ENCODE results near the gene HK1.

HK1 gene

GRCh38 chr10:69358148-69358795, 80.0 kb downstream of the HK1 start:
- H3K4me1 ChIP-seq (ENCODE audit: insufficient read depth, low read length) = no peaks in the 10 kb centered on the region
- no peak overlapping the region for H3K4me3 ChIP-seq (ENCODE audit: low read depth in 1 of 2, low read length in 2 of 2)
- peaks cover 27% of the 10 kb centered on the region for H3K36me3 ChIP-seq (ENCODE audit: insufficient read depth, low read length)
- H2AFZ ChIP-seq (ENCODE audit: low read depth, low read length) = no peak overlapping the region
- no peak for DNase-seq
- no peaks in the 10 kb centered on the region for H3K9me3 ChIP-seq (ENCODE audit: insufficient read depth, low read length, severe bottlenecking)
- no peak overlapping the region for H3K9ac ChIP-seq (ENCODE audit: low read depth, low read length)
- peaks cover 23% of the 10 kb centered on the region for H4K20me1 ChIP-seq (ENCODE audit: insufficient read depth, low read length)
- no peak overlapping the region for H3K4me2 ChIP-seq (ENCODE audit: insufficient read depth, low read length)
- no peak for TF ChIP-seq CTCF (IDR thresholded peaks at IDR 0.05; ENCODE audit: borderline replicate concordance, extremely low read depth, low read length, poor library complexity, severe bottlenecking)
- TF ChIP-seq EZH2 (IDR thresholded peaks at IDR 0.05; ENCODE audit: borderline replicate concordance, low read depth, low read length, severe bottlenecking) = no peak
- H3K79me2 ChIP-seq (ENCODE audit: insufficient read depth, low read length) = peaks cover 2% of the 10 kb centered on the region; the same call in 1 of the 2 replicates
- no peak overlapping the region for H3K27ac ChIP-seq (ENCODE audit: low read length)
- H3K27me3 ChIP-seq (ENCODE audit: insufficient read depth, low read length, poor library complexity) = no peaks in the 10 kb centered on the region
- no peak for ATAC-seq (ENCODE audit: insufficient read depth, low read depth)

GRCh38 chr10:69359148-69359547, 80.9 kb downstream of the HK1 start:
- H3K36me3 ChIP-seq (ENCODE audit: insufficient read depth, low read length) = peaks cover 36% of the 10 kb centered on the region
- no peak for DNase-seq
- no peak overlapping the region for H3K9ac ChIP-seq (ENCODE audit: low read depth, low read length)
- peaks cover 2% of the 10 kb centered on the region; the same call in 1 of the 2 replicates for H3K79me2 ChIP-seq (ENCODE audit: insufficient read depth, low read length)
- no peak overlapping the region for H3K4me2 ChIP-seq (ENCODE audit: insufficient read depth, low read length)
- no peak for TF ChIP-seq CTCF (IDR thresholded peaks at IDR 0.05; ENCODE audit: borderline replicate concordance, extremely low read depth, low read length, poor library complexity, severe bottlenecking)
- TF ChIP-seq EZH2 (IDR thresholded peaks at IDR 0.05; ENCODE audit: borderline replicate concordance, low read depth, low read length, severe bottlenecking) = no peak
- H3K4me1 ChIP-seq (ENCODE audit: insufficient read depth, low read length) = no peaks in the 10 kb centered on the region
- peaks cover 26% of the 10 kb centered on the region for H4K20me1 ChIP-seq (ENCODE audit: insufficient read depth, low read length)
- H2AFZ ChIP-seq (ENCODE audit: low read depth, low read length) = no peak overlapping the region
- no peak overlapping the region for H3K27ac ChIP-seq (ENCODE audit: low read length)
- no peaks in the 10 kb centered on the region for H3K27me3 ChIP-seq (ENCODE audit: insufficient read depth, low read length, poor library complexity)
- H3K4me3 ChIP-seq (ENCODE audit: low read depth in 1 of 2, low read length in 2 of 2) = no peak overlapping the region
- H3K9me3 ChIP-seq (ENCODE audit: insufficient read depth, low read length, severe bottlenecking) = no peaks in the 10 kb centered on the region
- ATAC-seq (ENCODE audit: insufficient read depth, low read depth) = no peak

- Histone ChIP-seq H3K4me1 (ENCODE audit: insufficient read depth, low read length) (no peaks in the 10 kb centered on the region), H3K36me3 (ENCODE audit: insufficient read depth, low read length) (peaks cover 38% of the 10 kb centered on the region), H3K79me2 (ENCODE audit: insufficient read depth, low read length) (peaks cover 2% of the 10 kb centered on the region; the same call in 1 of the 2 replicates), H4K20me1 (ENCODE audit: insufficient read depth, low read length) (peaks cover 26% of the 10 kb centered on the region), H3K4me3 (ENCODE audit: low read depth in 1 of 2, low read length in 2 of 2) (no peak overlapping the region), H3K9me3 (ENCODE audit: insufficient read depth, low read length, severe bottlenecking) (no peaks in the 10 kb centered on the region), H3K9ac (ENCODE audit: low read depth, low read length) (no peak overlapping the region), H2AFZ (ENCODE audit: low read depth, low read length) (no peak overlapping the region), H3K4me2 (ENCODE audit: insufficient read depth, low read length) (no peak overlapping the region), H3K27ac (ENCODE audit: low read length) (no peak overlapping the region), H3K27me3 (ENCODE audit: insufficient read depth, low read length, poor library complexity) (no peaks in the 10 kb centered on the region)
- TF ChIP-seq CTCF (IDR thresholded peaks at IDR 0.05; ENCODE audit: borderline replicate concordance, extremely low read depth, low read length, poor library complexity, severe bottlenecking) = no peak
- no peak for TF ChIP-seq EZH2 (IDR thresholded peaks at IDR 0.05; ENCODE audit: borderline replicate concordance, low read depth, low read length, severe bottlenecking)
- no peak for DNase-seq
- ATAC-seq (ENCODE audit: insufficient read depth, low read depth) = no peak
Observed at GRCh38 chr10:69359594-69359993, 81.3 kb downstream of the HK1 start.
